ENCODE data around the gene GTPBP10. TPM values are rescaled to one million over a fixed set of nuclear protein-coding genes. Genes with fewer than 3 reads are reported as not detected.

The GTPBP10 gene
- total RNA-seq, 1 donor from 2014 or later: 11.0 TPM

- H3K27ac ChIP-seq: no peak overlapping the region
- intact Hi-C loops (cut with DNase I): no loop called here
- no peak for DNase-seq (ENCODE audit: extremely low spot score in 2 of 2)
- TF ChIP-seq POLR2AphosphoS5 (IDR thresholded peaks at IDR 0.05; ENCODE audit: insufficient read depth in 1 of 2, low read depth in 1 of 2): no peak
- TF ChIP-seq POLR2A (IDR thresholded peaks at IDR 0.05): no peak
- TF ChIP-seq CTCF (IDR thresholded peaks at IDR 0.05): no peak
- H3K9me3 ChIP-seq: no peaks in the 10 kb centered on the region
- H3K27me3 ChIP-seq: no peaks in the 10 kb centered on the region
- H3K36me3 ChIP-seq: peaks cover 0 to 6% of the 10 kb centered on the region in 2 donors
- no peak overlapping the region for H3K4me3 ChIP-seq
- H3K4me1 ChIP-seq: no peaks in the 10 kb centered on the region
These were observed 44.4 kb downstream of the GTPBP10 start for GRCh38 chr7:90390926-90391325.

- Histone ChIP-seq H3K36me3 (peaks cover 0 to under 1% of the 10 kb centered on the region in 2 donors), H3K27ac (no peak overlapping the region), H3K4me1 (no peaks in the 10 kb centered on the region), H3K27me3 (no peaks in the 10 kb centered on the region), H3K9me3 (no peaks in the 10 kb centered on the region), H3K4me3 (no peak overlapping the region)
- DNase-seq (ENCODE audit: extremely low spot score in 2 of 2): no peak
- no peak for TF ChIP-seq CTCF (IDR thresholded peaks at IDR 0.05)
- no peak for TF ChIP-seq POLR2A (IDR thresholded peaks at IDR 0.05)
- no peak for TF ChIP-seq POLR2AphosphoS5 (IDR thresholded peaks at IDR 0.05; ENCODE audit: insufficient read depth in 1 of 2, low read depth in 1 of 2)
- intact Hi-C loops (cut with DNase I): no loop called here
These were observed 45.0 kb downstream of the GTPBP10 start for GRCh38 chr7:90391488-90391887.

- H3K36me3 ChIP-seq: no peaks in the 10 kb centered on the region
- intact Hi-C loops (cut with DNase I): no loop called here
These were observed 49.9 kb downstream of the GTPBP10 start for GRCh38 chr7:90396420-90396819.

GRCh38 chr7:90401989-90402388, 55.5 kb downstream of the GTPBP10 start:
- no peak overlapping the region for H3K4me3 ChIP-seq
- peaks cover 13% of the 10 kb centered on the region for H3K4me1 ChIP-seq
- intact Hi-C loops (cut with DNase I): loop anchor here (5.0 kb wide), 1 partner anchor 55 kb away; the partner anchor contains the start of gene GTPBP10
- TF ChIP-seq POLR2A (IDR thresholded peaks at IDR 0.05) (no peak), POLR2AphosphoS5 (IDR thresholded peaks at IDR 0.05; ENCODE audit: insufficient read depth in 1 of 2, low read depth in 1 of 2) (no peak), CTCF (IDR thresholded peaks at IDR 0.05) (no peak)
- H3K36me3 ChIP-seq: peaks cover 0 to 12% of the 10 kb centered on the region in 2 donors
- no peaks in the 10 kb centered on the region for H3K27me3 ChIP-seq
- no peak for DNase-seq (ENCODE audit: extremely low spot score in 2 of 2)
- H3K27ac ChIP-seq: no peak overlapping the region
- no peaks in the 10 kb centered on the region for H3K9me3 ChIP-seq

More at GRCh38 chr7:90396420-90396819, 49.9 kb downstream of the GTPBP10 start:
- DNase-seq (ENCODE audit: extremely low spot score in 2 of 2): no peak
- no peaks in the 10 kb centered on the region for H3K9me3 ChIP-seq
- H3K4me3 ChIP-seq: no peak overlapping the region
- no peaks in the 10 kb centered on the region for H3K4me1 ChIP-seq
- H3K27ac ChIP-seq: no peak overlapping the region
- TF ChIP-seq POLR2AphosphoS5 (IDR thresholded peaks at IDR 0.05; ENCODE audit: insufficient read depth in 1 of 2, low read depth in 1 of 2): no peak
- no peak for TF ChIP-seq POLR2A (IDR thresholded peaks at IDR 0.05)
- no peak for TF ChIP-seq CTCF (IDR thresholded peaks at IDR 0.05)
- no peaks in the 10 kb centered on the region for H3K27me3 ChIP-seq

GRCh38 chr7:90402785-90403173, 56.3 kb downstream of the GTPBP10 start:
- intact Hi-C loops (cut with DNase I): loop anchor here (5.0 kb wide), 1 partner anchor 55 kb away; the partner anchor contains the start of gene GTPBP10
- no peak for TF ChIP-seq CTCF (IDR thresholded peaks at IDR 0.05)
- TF ChIP-seq POLR2A (IDR thresholded peaks at IDR 0.05): no peak
- TF ChIP-seq POLR2AphosphoS5 (IDR thresholded peaks at IDR 0.05; ENCODE audit: insufficient read depth in 1 of 2, low read depth in 1 of 2): no peak

More at GRCh38 chr7:90402785-90403173, 56.3 kb downstream of the GTPBP10 start:
- Histone ChIP-seq H3K4me1 (peaks cover 13% of the 10 kb centered on the region), H3K27me3 (no peaks in the 10 kb centered on the region), H3K4me3 (peak overlapping the region; percentile 62 to 83), H3K27ac (peak overlapping the region; percentile 90), H3K36me3 (peaks cover 0 to 17% of the 10 kb centered on the region in 2 donors), H3K9me3 (no peaks in the 10 kb centered on the region)
- DNase-seq (ENCODE audit: extremely low spot score in 2 of 2): no peak

All from vagina (tissue), 2 donors.